ENCODE results near the gene G3BP1.
"Not testable (repeated sequence)": the region's sequence is repeated elsewhere in the genome, so short reads cannot be mapped to it uniquely, and the experiment has no call there.

The G3BP1 gene

GRCh38 chr5:151771259-151772028, at the start of gene G3BP1:
G3BP1 (plus strand) TSS chr5:151771954; CDS start chr5:151786621, 14,667 bp downstream.
- H3K4me3 Mint-ChIP-seq = peak within 1 kb of the TSS; percentile 90
- peak; percentile 99 for DNase-seq (ENCODE audit: low spot score)
- peaks cover 29% of the 10 kb centered on the region for H3K4me1 Mint-ChIP-seq (ENCODE audit: low read depth)
- H3K36me3 Mint-ChIP-seq (ENCODE audit: low read depth) = peaks cover 26% of the 10 kb centered on the region
- H3K9me3 Mint-ChIP-seq = no peaks in the 10 kb centered on the region
- no peaks in the 10 kb centered on the region for H3K27me3 Mint-ChIP-seq (ENCODE audit: low read depth)
- H3K27ac Mint-ChIP-seq = peak within 1 kb of the TSS; percentile 83

GRCh38 chr5:151722546-151722945, 49.2 kb upstream of the G3BP1 start:
- Mint-ChIP-seq H3K27ac (no peak overlapping the region), H3K9me3 (no peaks in the 10 kb centered on the region), H3K4me3 (no peak overlapping the region), H3K4me1 (ENCODE audit: low read depth) (no peaks in the 10 kb centered on the region), H3K36me3 (ENCODE audit: low read depth) (no peaks in the 10 kb centered on the region), H3K27me3 (ENCODE audit: low read depth) (no peaks in the 10 kb centered on the region)
- no peak for DNase-seq (ENCODE audit: low spot score)

GRCh38 chr5:151724360-151724759, 47.4 kb upstream of the G3BP1 start:
- Mint-ChIP-seq H3K4me1 (ENCODE audit: low read depth) (peaks cover 3% of the 10 kb centered on the region), H3K36me3 (ENCODE audit: low read depth) (peaks cover 3% of the 10 kb centered on the region), H3K27me3 (ENCODE audit: low read depth) (no peaks in the 10 kb centered on the region), H3K9me3 (peaks cover 2% of the 10 kb centered on the region), H3K4me3 (no peak overlapping the region), H3K27ac (no peak overlapping the region)
- no peak for DNase-seq (ENCODE audit: low spot score)

- DNase-seq (ENCODE audit: low spot score); H3K27me3 Mint-ChIP-seq (ENCODE audit: low read depth); H3K4me1 Mint-ChIP-seq (ENCODE audit: low read depth); H3K4me3 Mint-ChIP-seq; H3K27ac Mint-ChIP-seq: not testable (repeated sequence)
- Mint-ChIP-seq H3K36me3 (ENCODE audit: low read depth) (peaks cover 10% of the 10 kb centered on the region), H3K9me3 (peaks cover 10% of the 10 kb centered on the region)
These were observed 42.2 kb upstream of the G3BP1 start for GRCh38 chr5:151729597-151729996.

- no peak for DNase-seq (ENCODE audit: low spot score)
- Mint-ChIP-seq H3K27ac (no peak overlapping the region), H3K36me3 (ENCODE audit: low read depth) (peaks cover 10% of the 10 kb centered on the region), H3K27me3 (ENCODE audit: low read depth) (no peaks in the 10 kb centered on the region), H3K4me3 (no peak overlapping the region), H3K4me1 (ENCODE audit: low read depth) (peaks cover 6% of the 10 kb centered on the region), H3K9me3 (peaks cover 10% of the 10 kb centered on the region)
These were observed 41.4 kb upstream of the G3BP1 start for GRCh38 chr5:151730381-151730780.

- peaks cover 10% of the 10 kb centered on the region for H3K36me3 Mint-ChIP-seq (ENCODE audit: low read depth)
- H3K27ac Mint-ChIP-seq = no peak overlapping the region
- no peak for DNase-seq (ENCODE audit: low spot score)
- H3K4me3 Mint-ChIP-seq = no peak overlapping the region
- peaks cover 6% of the 10 kb centered on the region for H3K4me1 Mint-ChIP-seq (ENCODE audit: low read depth)
- peaks cover 10% of the 10 kb centered on the region for H3K9me3 Mint-ChIP-seq
- H3K27me3 Mint-ChIP-seq (ENCODE audit: low read depth) = no peaks in the 10 kb centered on the region
These were observed 38.2 kb upstream of the G3BP1 start for GRCh38 chr5:151733358-151734063.

GRCh38 chr5:151734064-151734408, 37.7 kb upstream of the G3BP1 start:
- Mint-ChIP-seq H3K9me3 (peaks cover 10% of the 10 kb centered on the region), H3K27me3 (ENCODE audit: low read depth) (no peaks in the 10 kb centered on the region), H3K4me3 (no peak overlapping the region), H3K4me1 (ENCODE audit: low read depth) (peaks cover 6% of the 10 kb centered on the region), H3K27ac (no peak overlapping the region), H3K36me3 (ENCODE audit: low read depth) (peaks cover 10% of the 10 kb centered on the region)
- no peak for DNase-seq (ENCODE audit: low spot score)

- H3K4me3 Mint-ChIP-seq = no peak overlapping the region
- H3K27ac Mint-ChIP-seq = no peak overlapping the region
- no peaks in the 10 kb centered on the region for H3K9me3 Mint-ChIP-seq
- H3K27me3 Mint-ChIP-seq (ENCODE audit: low read depth) = no peaks in the 10 kb centered on the region
- no peak for DNase-seq (ENCODE audit: low spot score)
- H3K36me3 Mint-ChIP-seq (ENCODE audit: low read depth) = peaks cover under 1% of the 10 kb centered on the region
- peaks cover 2% of the 10 kb centered on the region for H3K4me1 Mint-ChIP-seq (ENCODE audit: low read depth)
These were observed 36.1 kb upstream of the G3BP1 start for GRCh38 chr5:151735646-151736045.

GRCh38 chr5:151737431-151737830, 34.3 kb upstream of the G3BP1 start:
- H3K4me3 Mint-ChIP-seq = no peak overlapping the region
- DNase-seq (ENCODE audit: low spot score) = no peak
- no peak overlapping the region for H3K27ac Mint-ChIP-seq
- peaks cover 5% of the 10 kb centered on the region for H3K36me3 Mint-ChIP-seq (ENCODE audit: low read depth)
- no peaks in the 10 kb centered on the region for H3K9me3 Mint-ChIP-seq
- H3K4me1 Mint-ChIP-seq (ENCODE audit: low read depth) = peaks cover 5% of the 10 kb centered on the region
- H3K27me3 Mint-ChIP-seq (ENCODE audit: low read depth) = no peaks in the 10 kb centered on the region

- Mint-ChIP-seq H3K27me3 (ENCODE audit: low read depth) (no peaks in the 10 kb centered on the region), H3K9me3 (no peaks in the 10 kb centered on the region), H3K4me1 (ENCODE audit: low read depth) (peaks cover 8% of the 10 kb centered on the region), H3K36me3 (ENCODE audit: low read depth) (peaks cover 10% of the 10 kb centered on the region), H3K27ac (no peak overlapping the region), H3K4me3 (no peak overlapping the region)
- no peak for DNase-seq (ENCODE audit: low spot score)
These were observed 33.5 kb upstream of the G3BP1 start for GRCh38 chr5:151738125-151738848.

- Mint-ChIP-seq H3K4me1 (ENCODE audit: low read depth) (peaks cover 10% of the 10 kb centered on the region), H3K36me3 (ENCODE audit: low read depth) (peaks cover 16% of the 10 kb centered on the region), H3K27me3 (ENCODE audit: low read depth) (no peaks in the 10 kb centered on the region), H3K9me3 (no peaks in the 10 kb centered on the region), H3K4me3 (no peak overlapping the region), H3K27ac (no peak overlapping the region)
- DNase-seq (ENCODE audit: low spot score) = no peak
These were observed 32.4 kb upstream of the G3BP1 start for GRCh38 chr5:151739395-151739794.

GRCh38 chr5:151739939-151740335, 31.8 kb upstream of the G3BP1 start:
- Mint-ChIP-seq H3K27ac (no peak overlapping the region), H3K4me1 (ENCODE audit: low read depth) (peaks cover 13% of the 10 kb centered on the region), H3K36me3 (ENCODE audit: low read depth) (peaks cover 22% of the 10 kb centered on the region), H3K27me3 (ENCODE audit: low read depth) (no peaks in the 10 kb centered on the region), H3K9me3 (no peaks in the 10 kb centered on the region), H3K4me3 (no peak overlapping the region)
- DNase-seq (ENCODE audit: low spot score) = no peak

- no peaks in the 10 kb centered on the region for H3K27me3 Mint-ChIP-seq (ENCODE audit: low read depth)
- no peaks in the 10 kb centered on the region for H3K9me3 Mint-ChIP-seq
- H3K27ac Mint-ChIP-seq = no peak overlapping the region
- H3K4me1 Mint-ChIP-seq (ENCODE audit: low read depth) = peaks cover 18% of the 10 kb centered on the region
- peak; percentile 26 for DNase-seq (ENCODE audit: low spot score)
- H3K4me3 Mint-ChIP-seq = no peak overlapping the region
- peaks cover 27% of the 10 kb centered on the region for H3K36me3 Mint-ChIP-seq (ENCODE audit: low read depth)
These were observed 31.3 kb upstream of the G3BP1 start for GRCh38 chr5:151740336-151740942.

- no peak overlapping the region for H3K4me3 Mint-ChIP-seq
- no peak for DNase-seq (ENCODE audit: low spot score)
These were observed 30.8 kb upstream of the G3BP1 start for GRCh38 chr5:151740958-151741373.

More at GRCh38 chr5:151740958-151741373, 30.8 kb upstream of the G3BP1 start:
- Mint-ChIP-seq H3K36me3 (ENCODE audit: low read depth) (peaks cover 28% of the 10 kb centered on the region), H3K9me3 (no peaks in the 10 kb centered on the region), H3K27me3 (ENCODE audit: low read depth) (no peaks in the 10 kb centered on the region), H3K27ac (no peak overlapping the region), H3K4me1 (ENCODE audit: low read depth) (peaks cover 23% of the 10 kb centered on the region)

Measured in T-helper 2 cell treated with Interferon-gamma antibody and Interleukin-4, amounts not matched to agents 5 μg/mL and 100 μg/mL, for 36 hours (primary cell).